HL-60 (cell line): ENCODE results near the gene GRID1.

Experiments
- DNase-seq, 2 experiments: peaks; one replicate each; pipeline ENCODE4 v3.0.0-alpha.2; 2010 to 2020; ENCODE audit warnings: low read depth in 1 of 2, low spot score in 1 of 2
- H3K27ac ChIP-seq: fragments of 250-450 bp; sonication (Bioruptor Pico); replicated peaks from 2 replicates; pipeline ENCODE4 v1.5.1; 2020; ENCODE audit warnings: mild to moderate bottlenecking, moderate library complexity
- H3K27me3 ChIP-seq: fragments of 250-450 bp; sonication (Bioruptor Pico); 2 replicates; pipeline ENCODE4 v1.5.1; 2021; ENCODE audit warnings: mild to moderate bottlenecking, moderate library complexity; ENCODE audit not compliant: insufficient read depth, poor library complexity, severe bottlenecking
- H3K4me3 ChIP-seq: replicated peaks from 2 replicates; pipeline ENCODE4 v1.5.1; 2011; ENCODE audit warnings: mild to moderate bottlenecking, control low read depth, low read length; ENCODE audit not compliant: insufficient read depth
- CTCF ChIP-seq: IDR thresholded peaks from one replicate; pipeline ENCODE4 v1.5.1; 2011; ENCODE audit warnings: low read length, control low read depth, inconsistent platforms; ENCODE audit not compliant: insufficient read depth
- GABPA ChIP-seq: IDR thresholded peaks from 2 replicates; pipeline ENCODE4 v1.6.1; 2012; ENCODE audit warnings: low read depth
- POLR2AphosphoS5 ChIP-seq: IDR thresholded peaks from 2 replicates; pipeline ENCODE4 v1.6.1; 2012; ENCODE audit warnings: low read depth
- SPI1 ChIP-seq: IDR thresholded peaks from 2 replicates; pipeline ENCODE4 v1.6.1; 2012; ENCODE audit warnings: low read depth, mild to moderate bottlenecking, borderline replicate concordance
- TF ChIP-seq, protein P1 (sequence below): IDR thresholded peaks from 2 replicates; pipeline ENCODE4 v1.6.1; 2012; ENCODE audit warnings: low read depth; ENCODE audit not compliant: insufficient replicate concordance

GRID1 gene

GRCh38 chr10:86265236-86265894 is 101.2 kb downstream of the GRID1 start:
- no peak for DNase-seq
- Histone ChIP-seq H3K27ac (no peak overlapping the region), H3K27me3 (no peaks in the 10 kb centered on the region), H3K4me3 (no peak overlapping the region)
- no peak for TF ChIP-seq SPI1
- TF ChIP-seq GABPA: no peak
- TF ChIP-seq, protein P1, sequence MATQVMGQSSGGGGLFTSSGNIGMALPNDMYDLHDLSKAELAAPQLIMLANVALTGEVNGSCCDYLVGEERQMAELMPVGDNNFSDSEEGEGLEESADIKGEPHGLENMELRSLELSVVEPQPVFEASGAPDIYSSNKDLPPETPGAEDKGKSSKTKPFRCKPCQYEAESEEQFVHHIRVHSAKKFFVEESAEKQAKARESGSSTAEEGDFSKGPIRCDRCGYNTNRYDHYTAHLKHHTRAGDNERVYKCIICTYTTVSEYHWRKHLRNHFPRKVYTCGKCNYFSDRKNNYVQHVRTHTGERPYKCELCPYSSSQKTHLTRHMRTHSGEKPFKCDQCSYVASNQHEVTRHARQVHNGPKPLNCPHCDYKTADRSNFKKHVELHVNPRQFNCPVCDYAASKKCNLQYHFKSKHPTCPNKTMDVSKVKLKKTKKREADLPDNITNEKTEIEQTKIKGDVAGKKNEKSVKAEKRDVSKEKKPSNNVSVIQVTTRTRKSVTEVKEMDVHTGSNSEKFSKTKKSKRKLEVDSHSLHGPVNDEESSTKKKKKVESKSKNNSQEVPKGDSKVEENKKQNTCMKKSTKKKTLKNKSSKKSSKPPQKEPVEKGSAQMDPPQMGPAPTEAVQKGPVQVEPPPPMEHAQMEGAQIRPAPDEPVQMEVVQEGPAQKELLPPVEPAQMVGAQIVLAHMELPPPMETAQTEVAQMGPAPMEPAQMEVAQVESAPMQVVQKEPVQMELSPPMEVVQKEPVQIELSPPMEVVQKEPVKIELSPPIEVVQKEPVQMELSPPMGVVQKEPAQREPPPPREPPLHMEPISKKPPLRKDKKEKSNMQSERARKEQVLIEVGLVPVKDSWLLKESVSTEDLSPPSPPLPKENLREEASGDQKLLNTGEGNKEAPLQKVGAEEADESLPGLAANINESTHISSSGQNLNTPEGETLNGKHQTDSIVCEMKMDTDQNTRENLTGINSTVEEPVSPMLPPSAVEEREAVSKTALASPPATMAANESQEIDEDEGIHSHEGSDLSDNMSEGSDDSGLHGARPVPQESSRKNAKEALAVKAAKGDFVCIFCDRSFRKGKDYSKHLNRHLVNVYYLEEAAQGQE: no peak
- TF ChIP-seq POLR2AphosphoS5: no peak
- TF ChIP-seq CTCF: no peak

- no peak for DNase-seq
- no peak overlapping the region for H3K4me3 ChIP-seq
- TF ChIP-seq GABPA (no peak), POLR2AphosphoS5 (no peak), CTCF (no peak), SPI1 (no peak)
- TF ChIP-seq, protein P1: no peak
- no peaks in the 10 kb centered on the region for H3K27me3 ChIP-seq
- H3K27ac ChIP-seq: no peak overlapping the region
Observed at GRCh38 chr10:86264481-86265231, 101.9 kb downstream of the GRID1 start.

GRCh38 chr10:86263907-86264306 is 102.7 kb downstream of the GRID1 start:
- no peak overlapping the region for H3K4me3 ChIP-seq
- TF ChIP-seq SPI1 (no peak), CTCF (no peak), GABPA (no peak), POLR2AphosphoS5 (no peak)
- TF ChIP-seq, protein P1: no peak
- no peaks in the 10 kb centered on the region for H3K27me3 ChIP-seq
- DNase-seq: no peak
- no peak overlapping the region for H3K27ac ChIP-seq
